Ureter (tissue), 1 donor: ENCODE data around the gene LCOR. TPM values are rescaled to one million over a fixed set of nuclear protein-coding genes. Genes with fewer than 3 reads are reported as not detected.
"Not testable (repeated sequence)": the region's sequence is repeated elsewhere in the genome, so short reads cannot be mapped to it uniquely, and the experiment has no call there.

ENCODE experiments used
- DNase-seq: peaks from one replicate; pipeline ENCODE4 v3.0.0-alpha.2; 2020; ENCODE audit warnings: low spot score
- total RNA-seq: library from RNA; stranded (reverse); gene quantifications from one replicate; pipeline ENCODE4 v1.2.4, GENCODE V29; 2023
- donor health status: DM: yes; HTN: yes; CAD: no.

The LCOR gene
- total RNA-seq, 1 donor from 2014 or later, result 88.7 TPM

DNA sequence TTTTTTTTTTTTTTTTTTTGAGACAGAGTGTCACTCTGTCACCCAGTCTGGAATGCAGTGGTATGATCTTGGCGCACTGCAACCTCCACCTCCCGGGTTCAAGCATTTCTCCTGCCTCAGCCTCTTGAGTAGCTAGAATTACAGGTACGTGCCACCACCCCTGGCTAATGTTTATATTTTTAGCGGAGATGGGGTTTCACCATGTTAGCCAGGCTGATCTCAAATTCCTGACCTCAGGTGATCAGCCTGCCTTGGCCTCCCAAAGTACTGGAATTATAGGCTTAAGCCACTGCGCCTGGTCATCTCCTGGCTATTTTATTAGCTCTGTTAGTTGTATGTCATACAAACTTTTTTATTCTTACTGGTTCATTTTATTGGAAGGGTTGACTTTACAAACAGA, 103.0 kb downstream of the LCOR start:
- no peak for DNase-seq

- no peak for DNase-seq
These were observed 103.7 kb downstream of the LCOR start for GRCh38 chr10:96935810-96936209.

GRCh38 chr10:96943161-96943560, 111.1 kb downstream of the LCOR start:
- not testable (repeated sequence) for DNase-seq

DNA sequence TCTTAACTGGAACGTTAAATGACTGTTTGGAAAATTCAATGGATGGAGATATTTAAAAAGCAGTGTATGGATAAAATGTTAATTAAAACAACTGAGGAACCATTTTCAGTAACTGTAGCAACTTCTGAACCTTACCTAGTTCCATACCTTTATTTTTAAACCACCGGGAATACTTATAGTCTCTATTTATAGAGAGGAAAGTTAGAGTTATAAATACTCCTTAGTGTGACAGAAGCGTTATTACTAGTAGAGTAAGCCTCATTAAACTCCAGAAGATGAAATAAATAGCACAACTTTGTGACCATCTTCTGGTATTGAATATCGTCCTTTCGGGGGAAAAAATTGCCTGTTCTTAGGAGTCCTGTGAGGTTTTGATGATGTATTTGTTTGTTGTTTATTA, 114.9 kb downstream of the LCOR start:
- DNase-seq, result no peak

DNA sequence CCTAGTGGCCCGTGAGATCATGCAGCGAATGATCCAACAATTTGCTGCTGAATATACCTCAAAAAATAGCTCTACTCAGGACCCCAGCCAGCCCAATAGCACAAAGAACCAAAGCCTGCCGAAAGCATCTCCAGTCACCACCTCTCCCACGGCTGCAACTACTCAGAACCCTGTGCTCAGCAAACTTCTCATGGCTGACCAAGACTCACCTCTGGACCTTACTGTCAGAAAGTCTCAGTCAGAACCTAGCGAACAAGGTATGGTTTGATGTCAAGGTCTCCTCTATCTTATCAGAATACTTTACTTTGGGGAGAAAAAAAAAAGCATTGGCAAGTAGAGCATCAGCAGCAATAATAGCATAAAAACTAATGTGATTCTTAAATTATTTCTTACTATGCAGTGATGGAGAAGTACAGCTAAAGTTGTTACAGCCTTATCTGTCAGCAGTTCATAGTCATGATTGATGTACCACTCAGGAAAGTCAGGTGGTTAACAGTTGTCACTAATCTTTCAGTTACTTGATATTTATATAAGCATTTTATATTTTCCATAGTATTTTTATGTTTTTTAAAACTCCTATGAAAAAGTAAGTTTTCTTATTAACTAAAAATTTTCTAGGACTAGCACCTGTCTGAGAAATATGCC, 117.1 kb downstream of the LCOR start:
- DNase-seq, result no peak

DNA sequence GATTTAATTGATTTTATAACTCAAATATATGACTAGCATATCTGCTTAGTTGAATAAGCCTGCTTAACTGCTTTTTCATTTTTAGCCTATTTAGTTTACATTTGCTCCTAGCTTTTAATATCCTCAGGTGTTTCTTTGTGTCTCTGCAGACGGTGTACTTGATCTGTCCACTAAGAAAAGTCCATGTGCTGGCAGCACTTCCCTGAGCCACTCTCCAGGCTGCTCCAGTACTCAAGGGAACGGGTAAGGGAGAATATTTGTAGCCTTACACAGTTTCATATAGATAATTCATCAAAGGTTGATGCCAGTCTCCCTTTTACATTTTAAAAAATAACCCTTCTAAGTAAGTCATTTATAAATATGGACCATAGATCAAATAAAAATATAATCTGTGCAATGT, 119.9 kb downstream of the LCOR start:
- DNase-seq, result no peak

DNA sequence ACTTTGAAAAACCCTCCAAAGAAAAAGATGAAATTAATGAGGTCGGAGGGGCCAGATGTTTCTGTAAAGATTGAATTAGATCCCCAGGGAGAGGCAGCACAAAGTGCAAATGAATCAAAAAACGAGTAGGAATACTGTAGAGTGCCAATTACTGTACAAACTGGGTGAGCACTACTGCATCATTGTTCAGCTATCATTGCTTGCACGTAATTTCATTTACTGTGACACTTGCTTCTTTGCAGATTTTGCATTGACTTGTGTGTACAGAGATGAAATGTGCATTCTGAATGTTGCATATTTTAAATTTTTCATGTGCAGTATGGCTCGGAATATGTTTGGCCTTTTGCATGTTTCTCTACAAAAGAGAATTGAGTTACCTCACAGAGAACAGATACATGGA, 123.7 kb downstream of the LCOR start:
- no peak for DNase-seq

DNA sequence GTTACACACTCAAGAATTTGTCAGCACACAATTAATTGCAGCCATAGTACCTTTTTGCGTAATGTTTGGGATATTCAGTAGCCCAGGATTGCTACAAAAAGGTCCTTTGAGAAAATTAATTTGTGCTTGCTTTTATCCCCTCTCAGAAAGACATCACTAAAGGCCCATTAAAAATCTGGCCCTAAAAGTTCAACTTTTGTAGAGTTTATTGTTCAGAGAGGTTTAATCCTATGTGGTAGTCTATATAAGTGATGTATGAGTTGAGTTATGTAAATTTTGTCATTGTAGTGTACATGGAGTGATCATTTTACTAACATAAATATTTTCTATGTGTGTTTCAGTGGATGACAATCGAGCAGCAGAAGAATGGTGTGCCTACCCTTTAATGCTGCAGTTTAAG, 126.0 kb downstream of the LCOR start:
- DNase-seq, result no peak

DNA sequence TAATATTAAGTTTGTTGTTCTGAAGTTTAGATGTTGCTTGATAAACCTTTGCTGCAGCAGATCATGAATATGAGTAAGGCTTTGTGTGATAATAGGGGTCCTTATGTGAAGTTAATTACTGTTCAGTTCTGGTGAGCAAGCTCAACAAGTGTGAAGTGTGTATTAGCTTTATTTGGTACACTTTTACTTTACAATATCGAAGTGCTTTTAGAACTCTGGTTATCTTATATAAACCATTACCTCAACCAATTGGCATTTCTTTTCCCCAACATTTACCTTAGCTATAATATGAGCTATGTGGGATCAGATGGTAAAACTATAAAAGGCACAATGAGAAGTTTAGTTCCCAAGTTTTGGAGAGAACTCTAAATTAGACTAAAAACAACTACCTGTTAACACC, 127.6 kb downstream of the LCOR start:
- no peak for DNase-seq

DNA sequence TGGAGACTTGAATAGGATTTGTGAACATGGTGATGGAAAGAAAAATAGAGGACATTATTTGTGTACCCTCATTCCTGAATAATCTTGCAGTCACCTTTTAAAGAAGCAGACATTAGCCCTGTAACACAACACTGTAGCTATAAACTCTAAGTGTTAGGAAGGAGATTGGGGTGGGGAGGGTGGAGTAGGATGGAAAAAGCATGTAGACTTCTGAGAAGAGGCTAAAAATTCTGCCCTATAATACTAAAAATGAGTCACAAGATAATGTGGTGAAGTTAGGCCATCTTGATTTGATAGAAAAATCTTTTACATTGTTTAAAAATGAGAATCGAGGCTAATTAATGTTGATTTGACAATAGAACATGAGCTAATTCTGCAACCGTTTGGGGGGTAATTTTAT, 128.8 kb downstream of the LCOR start:
- DNase-seq, result no peak

DNA sequence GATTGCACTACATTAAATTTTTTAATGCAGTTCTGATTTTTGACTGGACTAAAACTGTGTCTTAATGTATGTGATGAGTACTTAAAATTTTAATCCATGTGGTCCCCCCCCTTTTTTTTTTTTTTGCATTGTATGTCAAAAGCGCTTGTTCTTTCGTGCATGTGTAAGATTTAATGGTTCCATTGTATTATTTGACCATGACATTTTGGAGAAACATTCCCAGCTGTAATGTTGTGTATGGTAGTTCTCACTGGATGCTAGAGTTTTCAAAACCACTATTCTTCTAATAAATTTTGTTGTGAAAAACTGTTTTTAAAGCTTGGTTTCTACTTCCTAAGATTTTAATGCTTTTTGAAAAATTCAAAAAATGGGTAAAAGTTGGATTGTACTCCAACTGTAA, 132.0 kb downstream of the LCOR start:
- no peak for DNase-seq

- no peak for DNase-seq
These were observed 135.7 kb downstream of the LCOR start for GRCh38 chr10:96967847-96968246.

DNA sequence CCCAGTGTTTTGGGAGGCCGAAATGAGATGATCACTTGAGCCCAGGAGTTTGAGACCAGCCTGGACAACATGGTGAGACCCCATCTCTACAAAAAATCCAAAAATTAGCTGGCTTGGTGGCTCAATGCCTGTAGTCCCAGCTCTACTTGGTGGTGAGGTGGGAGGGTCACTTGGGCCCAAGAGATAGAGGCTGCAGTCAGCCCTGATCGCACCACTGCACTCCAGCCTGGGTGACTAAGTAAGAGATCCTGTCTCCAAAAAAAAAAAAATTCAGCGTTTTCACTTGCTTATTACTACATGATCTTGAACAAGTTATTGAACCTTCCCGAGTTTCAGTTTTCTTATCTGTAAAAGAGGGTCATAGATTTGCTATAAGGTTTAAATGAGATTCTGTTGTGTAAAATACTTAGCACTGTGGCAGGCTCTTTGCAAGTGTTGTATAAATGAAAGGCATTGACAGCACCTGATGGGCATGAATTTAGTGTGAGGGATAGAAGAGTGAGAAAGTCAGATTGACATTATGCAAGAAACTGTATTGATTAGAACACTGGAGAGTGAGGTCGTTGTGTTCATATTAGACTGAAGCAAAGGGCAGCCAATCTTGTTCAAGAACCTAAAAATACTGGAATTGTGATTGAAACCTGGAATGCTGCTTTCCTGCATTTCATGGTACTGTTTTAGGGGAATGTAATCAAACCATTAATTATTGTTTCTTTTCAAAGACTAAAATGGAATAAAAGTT, 136.8 kb downstream of the LCOR start:
- no peak for DNase-seq

- no peak for DNase-seq
These were observed 139.2 kb downstream of the LCOR start for GRCh38 chr10:96971324-96971723.

GRCh38 chr10:96972264-96972663, 140.2 kb downstream of the LCOR start:
- no peak for DNase-seq

GRCh38 chr10:96973809-96974747, 142.0 kb downstream of the LCOR start:
- no peak for DNase-seq

GRCh38 chr10:96975136-96975535, 143.0 kb downstream of the LCOR start:
- DNase-seq, result no peak

GRCh38 chr10:96978621-96979154, 146.6 kb downstream of the LCOR start:
- DNase-seq, result no peak

- no peak for DNase-seq
These were observed 150.2 kb downstream of the LCOR start for GRCh38 chr10:96982149-96982930.

DNA sequence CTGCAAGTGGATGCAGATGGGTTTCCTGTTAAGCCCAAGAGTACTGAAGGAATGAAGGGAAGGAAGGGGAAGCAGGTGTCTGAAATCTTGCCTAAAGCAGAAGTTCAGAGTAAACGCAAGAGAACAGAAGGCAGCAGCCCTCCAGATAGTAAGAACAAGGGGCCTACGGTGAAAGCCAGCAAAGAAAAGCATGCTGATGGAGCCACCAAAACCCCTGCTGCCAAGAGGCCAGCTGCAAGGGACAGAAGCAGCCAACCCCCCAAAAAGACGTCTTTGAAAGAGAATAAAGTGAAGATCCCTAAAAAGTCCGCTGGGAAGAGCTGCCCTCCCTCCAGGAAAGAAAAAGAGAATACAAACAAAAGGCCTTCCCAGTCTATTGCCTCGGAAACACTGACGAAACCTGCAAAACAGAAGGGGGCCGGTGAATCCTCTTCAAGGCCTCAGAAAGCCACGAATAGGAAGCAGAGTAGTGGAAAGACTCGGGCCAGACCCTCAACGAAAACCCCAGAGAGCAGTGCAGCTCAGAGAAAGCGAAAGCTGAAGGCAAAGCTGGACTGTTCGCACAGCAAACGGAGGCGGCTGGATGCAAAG, 152.5 kb downstream of the LCOR start:
- no peak for DNase-seq
